Measurements from ENCODE around the gene BRD3.
"Not testable (repeated sequence)": the region's sequence is repeated elsewhere in the genome, so short reads cannot be mapped to it uniquely, and the experiment has no call there.

BRD3 gene

DNA sequence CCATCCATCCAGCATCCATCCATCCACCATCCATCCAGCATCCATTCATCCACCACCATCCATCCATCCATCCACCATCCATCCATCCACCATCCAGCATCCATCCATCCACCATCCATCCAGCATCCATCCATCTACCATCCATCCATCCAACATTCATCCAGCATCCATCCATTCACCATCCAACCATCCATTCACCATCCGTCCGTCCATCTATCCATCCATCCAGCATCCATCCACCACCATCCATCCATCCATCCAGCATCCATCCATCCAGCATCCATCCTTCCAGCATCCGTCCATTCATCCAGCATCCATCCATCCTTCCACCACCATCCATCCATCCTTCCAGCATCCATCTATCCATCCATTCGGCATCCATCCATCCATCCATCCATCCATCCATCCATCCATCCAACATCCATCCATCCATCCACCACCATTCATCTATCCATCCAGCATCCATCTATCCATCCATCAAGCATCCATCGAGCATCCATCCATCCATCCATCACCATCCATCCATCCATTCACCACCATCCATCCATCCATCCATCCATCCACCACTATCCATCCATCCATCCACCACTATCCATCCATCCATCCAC lies 35.7 kb upstream of the BRD3 start:
- Histone ChIP-seq H2AFZ (ENCODE audit: low read depth, low read length, severe bottlenecking) (no peak overlapping the region), H4K20me1 (ENCODE audit: low read depth, low read length) (no peaks in the 10 kb centered on the region), H3K79me2 (ENCODE audit: insufficient read depth, low read length) (no peaks in the 10 kb centered on the region), H3K4me3 (ENCODE audit: insufficient read depth, low read length, poor library complexity, severe bottlenecking) (no peak overlapping the region), H3K27me3 (ENCODE audit: low read length) (no peaks in the 10 kb centered on the region), H3K4me2 (ENCODE audit: low read depth, low read length, poor library complexity, severe bottlenecking) (no peak overlapping the region), H3K27ac (ENCODE audit: low read depth, low read length) (no peak overlapping the region), H3F3A (ENCODE audit: insufficient read depth) (no peaks in the 10 kb centered on the region), H3K9me2 (replicated peaks; ENCODE audit: insufficient read depth, low read length) (no peaks in the 10 kb centered on the region), H3K9ac (ENCODE audit: low read length) (no peak overlapping the region), H3K9me3 (ENCODE audit: insufficient read depth, low read length) (no peaks in the 10 kb centered on the region), H3K36me3 (ENCODE audit: low read length) (no peaks in the 10 kb centered on the region)
- no peak for TF ChIP-seq EZH2phosphoT487 (conservative IDR thresholded peaks at IDR 0.05; ENCODE audit: low read length)
- TF ChIP-seq, protein P1, sequence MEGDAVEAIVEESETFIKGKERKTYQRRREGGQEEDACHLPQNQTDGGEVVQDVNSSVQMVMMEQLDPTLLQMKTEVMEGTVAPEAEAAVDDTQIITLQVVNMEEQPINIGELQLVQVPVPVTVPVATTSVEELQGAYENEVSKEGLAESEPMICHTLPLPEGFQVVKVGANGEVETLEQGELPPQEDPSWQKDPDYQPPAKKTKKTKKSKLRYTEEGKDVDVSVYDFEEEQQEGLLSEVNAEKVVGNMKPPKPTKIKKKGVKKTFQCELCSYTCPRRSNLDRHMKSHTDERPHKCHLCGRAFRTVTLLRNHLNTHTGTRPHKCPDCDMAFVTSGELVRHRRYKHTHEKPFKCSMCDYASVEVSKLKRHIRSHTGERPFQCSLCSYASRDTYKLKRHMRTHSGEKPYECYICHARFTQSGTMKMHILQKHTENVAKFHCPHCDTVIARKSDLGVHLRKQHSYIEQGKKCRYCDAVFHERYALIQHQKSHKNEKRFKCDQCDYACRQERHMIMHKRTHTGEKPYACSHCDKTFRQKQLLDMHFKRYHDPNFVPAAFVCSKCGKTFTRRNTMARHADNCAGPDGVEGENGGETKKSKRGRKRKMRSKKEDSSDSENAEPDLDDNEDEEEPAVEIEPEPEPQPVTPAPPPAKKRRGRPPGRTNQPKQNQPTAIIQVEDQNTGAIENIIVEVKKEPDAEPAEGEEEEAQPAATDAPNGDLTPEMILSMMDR (IDR thresholded peaks at IDR 0.05; ENCODE audit: insufficient read depth, low read length, poor library complexity, severe bottlenecking), result no peak

DNA sequence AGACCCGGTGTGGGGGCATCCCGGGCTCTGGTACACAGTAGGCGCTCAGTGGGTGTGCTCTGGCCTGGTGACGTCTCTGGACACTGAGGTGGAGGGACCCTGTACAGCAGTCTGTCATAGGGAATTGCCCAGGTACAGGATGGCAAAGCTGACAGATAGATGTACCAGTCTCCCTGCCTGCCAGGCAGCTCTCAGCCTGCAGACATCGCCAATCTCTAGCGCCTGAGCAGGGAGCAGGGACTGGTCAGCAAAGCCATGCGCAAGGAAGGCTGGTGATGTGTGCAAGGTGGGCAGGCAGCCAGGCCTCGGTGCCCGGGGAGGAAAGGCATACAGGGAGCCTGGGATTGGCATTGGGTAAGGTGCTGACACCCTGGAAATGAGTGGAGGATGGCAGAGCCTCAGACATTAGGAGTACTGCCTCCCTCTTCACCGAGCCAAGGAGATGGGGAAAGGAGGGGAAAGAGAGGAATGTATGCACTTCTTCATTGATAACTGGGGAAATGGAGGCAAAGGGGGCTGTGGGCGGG lies 33.9 kb upstream of the BRD3 start:
- Histone ChIP-seq H3K9ac (ENCODE audit: low read length) (no peak overlapping the region), H3K4me3 (ENCODE audit: insufficient read depth, low read length, poor library complexity, severe bottlenecking) (no peak overlapping the region), H3K27me3 (ENCODE audit: low read length) (no peaks in the 10 kb centered on the region), H3K4me2 (ENCODE audit: low read depth, low read length, poor library complexity, severe bottlenecking) (no peak overlapping the region), H3K9me2 (replicated peaks; ENCODE audit: insufficient read depth, low read length) (no peaks in the 10 kb centered on the region), H3F3A (ENCODE audit: insufficient read depth) (no peaks in the 10 kb centered on the region), H3K9me3 (ENCODE audit: insufficient read depth, low read length) (no peaks in the 10 kb centered on the region), H3K27ac (ENCODE audit: low read depth, low read length) (no peak overlapping the region), H3K36me3 (ENCODE audit: low read length) (no peaks in the 10 kb centered on the region), H4K20me1 (ENCODE audit: low read depth, low read length) (no peaks in the 10 kb centered on the region), H3K79me2 (ENCODE audit: insufficient read depth, low read length) (no peaks in the 10 kb centered on the region), H2AFZ (ENCODE audit: low read depth, low read length, severe bottlenecking) (no peak overlapping the region)
- TF ChIP-seq, protein P1 (IDR thresholded peaks at IDR 0.05; ENCODE audit: insufficient read depth, low read length, poor library complexity, severe bottlenecking), result no peak
- no peak for TF ChIP-seq EZH2phosphoT487 (conservative IDR thresholded peaks at IDR 0.05; ENCODE audit: low read length)

DNA sequence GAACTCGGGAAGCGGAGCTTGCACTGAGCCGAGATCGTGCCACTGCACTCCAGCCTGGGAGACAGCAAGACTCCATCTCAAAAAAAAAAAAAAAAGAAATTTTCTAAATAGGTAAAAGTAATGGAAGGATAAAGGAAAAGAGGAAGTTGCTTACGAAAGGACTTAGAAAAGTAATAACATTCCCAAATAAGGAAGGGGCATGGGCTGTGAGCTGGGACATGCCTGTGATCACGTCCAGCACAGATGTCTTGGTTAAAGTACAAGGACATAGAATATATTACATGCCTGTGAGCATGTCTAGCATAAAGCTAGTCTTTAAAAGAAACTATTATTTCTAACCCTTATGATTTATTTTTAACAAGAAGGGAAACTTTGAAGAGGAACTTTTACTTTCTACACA lies 33.3 kb upstream of the BRD3 start:
- H3F3A ChIP-seq (ENCODE audit: insufficient read depth); H4K20me1 ChIP-seq (ENCODE audit: low read depth, low read length); H3K9ac ChIP-seq (ENCODE audit: low read length); H3K9me2 ChIP-seq (replicated peaks; ENCODE audit: insufficient read depth, low read length); H3K4me3 ChIP-seq (ENCODE audit: insufficient read depth, low read length, poor library complexity, severe bottlenecking); H3K4me2 ChIP-seq (ENCODE audit: low read depth, low read length, poor library complexity, severe bottlenecking); H2AFZ ChIP-seq (ENCODE audit: low read depth, low read length, severe bottlenecking); H3K79me2 ChIP-seq (ENCODE audit: insufficient read depth, low read length); H3K27me3 ChIP-seq (ENCODE audit: low read length); H3K27ac ChIP-seq (ENCODE audit: low read depth, low read length); H3K36me3 ChIP-seq (ENCODE audit: low read length); H3K9me3 ChIP-seq (ENCODE audit: insufficient read depth, low read length): not testable (repeated sequence)

DNA sequence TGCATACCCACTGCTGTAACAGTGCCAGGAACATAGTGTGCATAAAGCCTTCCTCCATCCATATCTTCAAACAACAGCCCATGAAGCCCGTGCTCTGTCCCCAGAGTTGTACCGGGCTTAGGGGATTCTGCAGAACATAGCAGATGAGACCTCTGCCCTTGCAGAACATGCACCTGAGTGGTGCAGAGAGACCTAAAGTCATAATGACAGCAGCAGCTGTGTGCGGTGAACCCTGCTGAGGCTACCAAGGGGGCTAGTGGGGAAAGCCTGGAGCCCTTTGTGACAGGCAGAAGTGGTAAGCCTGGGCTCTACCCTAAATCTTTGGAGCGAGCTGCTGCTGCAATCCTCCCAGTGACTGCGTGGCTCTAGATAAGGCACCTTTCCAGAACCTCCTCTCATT lies 32.2 kb upstream of the BRD3 start:
- Histone ChIP-seq H3K4me3 (ENCODE audit: insufficient read depth, low read length, poor library complexity, severe bottlenecking) (no peak overlapping the region), H3K79me2 (ENCODE audit: insufficient read depth, low read length) (no peaks in the 10 kb centered on the region), H3K36me3 (ENCODE audit: low read length) (no peaks in the 10 kb centered on the region), H3K9ac (ENCODE audit: low read length) (no peak overlapping the region), H3K27me3 (ENCODE audit: low read length) (no peaks in the 10 kb centered on the region), H3F3A (ENCODE audit: insufficient read depth) (no peaks in the 10 kb centered on the region), H3K4me2 (ENCODE audit: low read depth, low read length, poor library complexity, severe bottlenecking) (no peak overlapping the region), H3K9me3 (ENCODE audit: insufficient read depth, low read length) (no peaks in the 10 kb centered on the region), H3K9me2 (replicated peaks; ENCODE audit: insufficient read depth, low read length) (no peaks in the 10 kb centered on the region), H3K27ac (ENCODE audit: low read depth, low read length) (no peak overlapping the region), H4K20me1 (ENCODE audit: low read depth, low read length) (no peaks in the 10 kb centered on the region), H2AFZ (ENCODE audit: low read depth, low read length, severe bottlenecking) (no peak overlapping the region)
- no peak for TF ChIP-seq EZH2phosphoT487 (conservative IDR thresholded peaks at IDR 0.05; ENCODE audit: low read length)
- TF ChIP-seq, protein P1 (IDR thresholded peaks at IDR 0.05; ENCODE audit: insufficient read depth, low read length, poor library complexity, severe bottlenecking), result no peak
